Measurements from ENCODE around the gene MAMDC4. TPM values are rescaled to one million over a fixed set of nuclear protein-coding genes. Genes with fewer than 3 reads are reported as not detected.
"Not testable (repeated sequence)": the region's sequence is repeated elsewhere in the genome, so short reads cannot be mapped to it uniquely, and the experiment has no call there.

MAMDC4 gene
- total RNA-seq, 1 donor = 0.81 TPM

GRCh38 chr9:136875155-136875554 is 23.0 kb downstream of the MAMDC4 start:
- H3K4me3 ChIP-seq (ENCODE audit: low read depth, low read length) = no peak overlapping the region
- TF ChIP-seq, protein P1, sequence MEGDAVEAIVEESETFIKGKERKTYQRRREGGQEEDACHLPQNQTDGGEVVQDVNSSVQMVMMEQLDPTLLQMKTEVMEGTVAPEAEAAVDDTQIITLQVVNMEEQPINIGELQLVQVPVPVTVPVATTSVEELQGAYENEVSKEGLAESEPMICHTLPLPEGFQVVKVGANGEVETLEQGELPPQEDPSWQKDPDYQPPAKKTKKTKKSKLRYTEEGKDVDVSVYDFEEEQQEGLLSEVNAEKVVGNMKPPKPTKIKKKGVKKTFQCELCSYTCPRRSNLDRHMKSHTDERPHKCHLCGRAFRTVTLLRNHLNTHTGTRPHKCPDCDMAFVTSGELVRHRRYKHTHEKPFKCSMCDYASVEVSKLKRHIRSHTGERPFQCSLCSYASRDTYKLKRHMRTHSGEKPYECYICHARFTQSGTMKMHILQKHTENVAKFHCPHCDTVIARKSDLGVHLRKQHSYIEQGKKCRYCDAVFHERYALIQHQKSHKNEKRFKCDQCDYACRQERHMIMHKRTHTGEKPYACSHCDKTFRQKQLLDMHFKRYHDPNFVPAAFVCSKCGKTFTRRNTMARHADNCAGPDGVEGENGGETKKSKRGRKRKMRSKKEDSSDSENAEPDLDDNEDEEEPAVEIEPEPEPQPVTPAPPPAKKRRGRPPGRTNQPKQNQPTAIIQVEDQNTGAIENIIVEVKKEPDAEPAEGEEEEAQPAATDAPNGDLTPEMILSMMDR (IDR thresholded peaks at IDR 0.05; ENCODE audit: insufficient read depth, low read length) = no peak
- no peak for DNase-seq (ENCODE audit: low read depth)

DNA sequence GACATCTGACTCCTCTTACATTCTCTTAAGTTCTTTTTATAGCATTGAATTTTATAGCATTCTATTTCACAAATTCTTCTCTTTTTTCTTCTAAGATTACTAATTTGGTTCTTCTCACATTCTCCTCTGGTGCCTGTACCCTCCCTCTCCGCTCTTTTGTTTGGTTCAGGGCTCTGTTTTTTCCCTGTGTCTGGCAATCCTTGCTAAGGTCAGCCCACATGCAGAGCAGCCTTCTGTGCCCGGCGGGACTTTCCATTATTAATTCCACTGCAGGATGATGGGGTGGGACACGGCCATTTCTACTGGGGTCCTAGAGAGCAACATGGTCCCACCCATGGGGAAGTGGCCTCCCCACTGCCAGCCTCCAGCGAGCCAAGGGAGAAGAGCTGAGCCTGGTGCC is 24.3 kb downstream of the MAMDC4 start:
- TF ChIP-seq, protein P1 (IDR thresholded peaks at IDR 0.05; ENCODE audit: insufficient read depth, low read length) = no peak
- DNase-seq (ENCODE audit: low read depth) = no peak
- H3K4me3 ChIP-seq (ENCODE audit: low read depth, low read length) = no peak overlapping the region

DNA sequence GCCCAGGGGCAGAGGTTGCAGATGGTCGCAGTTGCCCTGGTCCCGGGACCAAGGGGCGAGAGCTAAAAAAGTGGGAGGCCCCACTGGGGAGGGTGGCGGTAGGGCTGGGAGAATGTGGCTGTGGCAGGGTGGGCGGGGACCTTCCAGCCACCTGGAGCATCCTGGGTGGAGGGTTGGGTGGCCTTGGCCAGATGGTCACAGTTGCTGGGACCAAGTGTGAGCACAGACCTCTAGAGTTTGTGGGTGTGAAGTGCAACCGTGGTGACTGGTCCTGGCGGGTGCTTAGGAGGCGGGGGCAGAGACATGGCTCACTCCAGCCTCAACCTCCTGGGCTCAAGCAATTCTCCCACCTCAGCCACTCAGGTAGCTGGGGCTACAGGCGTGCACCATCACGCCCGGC is 28.5 kb downstream of the MAMDC4 start:
- no peak overlapping the region for H3K4me3 ChIP-seq (ENCODE audit: low read depth, low read length)
- DNase-seq (ENCODE audit: low read depth) = no peak
- TF ChIP-seq, protein P1 (IDR thresholded peaks at IDR 0.05; ENCODE audit: insufficient read depth, low read length) = no peak

GRCh38 chr9:136881691-136882108 is 29.6 kb downstream of the MAMDC4 start:
- peak; percentile 56 for DNase-seq (ENCODE audit: low read depth)
- H3K4me3 ChIP-seq (ENCODE audit: low read depth, low read length) = no peak overlapping the region
- TF ChIP-seq, protein P1 (IDR thresholded peaks at IDR 0.05; ENCODE audit: insufficient read depth, low read length) = no peak

DNA sequence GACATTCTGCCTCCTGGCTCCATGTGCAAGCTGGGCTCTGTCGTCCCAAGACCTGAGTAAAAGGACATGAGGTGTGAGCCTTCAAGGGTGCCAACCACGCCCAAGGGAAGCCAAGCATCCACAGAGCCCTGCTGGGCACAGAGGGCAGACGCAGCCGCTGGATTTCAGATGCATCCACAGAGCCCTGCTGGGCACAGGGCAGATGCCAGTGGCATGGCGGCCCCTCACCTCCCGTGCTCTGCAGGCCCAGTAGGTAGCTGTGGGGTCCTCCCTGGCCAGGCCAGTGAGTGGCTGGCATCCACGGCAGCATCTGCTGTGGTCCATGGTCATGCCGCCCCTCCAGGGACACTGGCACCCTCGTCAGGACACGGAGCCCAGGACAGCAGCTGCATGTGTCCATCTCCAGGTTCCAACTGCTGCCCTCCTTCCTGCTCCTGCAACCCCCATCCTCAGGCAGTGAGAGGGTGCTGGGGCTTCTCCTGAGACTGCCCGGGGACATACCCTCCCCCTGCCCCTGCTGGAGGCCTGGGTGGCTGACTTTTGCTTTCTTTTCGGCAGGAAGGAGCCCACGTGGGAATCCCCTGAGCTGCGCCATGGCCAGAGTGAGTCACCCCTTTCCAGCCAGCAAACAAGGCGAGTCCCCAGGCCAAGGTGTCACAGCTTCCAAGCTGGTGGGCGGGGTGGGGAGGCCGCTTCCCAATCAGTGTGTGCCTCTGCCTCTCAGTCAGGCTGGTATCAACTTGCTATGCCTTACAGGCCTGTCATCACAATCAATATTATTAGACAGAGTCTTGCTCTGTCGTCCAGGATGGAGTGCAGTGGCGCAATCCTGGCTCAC is 30.2 kb downstream of the MAMDC4 start:
- peak overlapping the region; percentile 25 for H3K4me3 ChIP-seq (ENCODE audit: low read depth, low read length)
- DNase-seq (ENCODE audit: low read depth) = peak; percentile 75
- TF ChIP-seq, protein P1 (IDR thresholded peaks at IDR 0.05; ENCODE audit: insufficient read depth, low read length) = peak; percentile 15

DNA sequence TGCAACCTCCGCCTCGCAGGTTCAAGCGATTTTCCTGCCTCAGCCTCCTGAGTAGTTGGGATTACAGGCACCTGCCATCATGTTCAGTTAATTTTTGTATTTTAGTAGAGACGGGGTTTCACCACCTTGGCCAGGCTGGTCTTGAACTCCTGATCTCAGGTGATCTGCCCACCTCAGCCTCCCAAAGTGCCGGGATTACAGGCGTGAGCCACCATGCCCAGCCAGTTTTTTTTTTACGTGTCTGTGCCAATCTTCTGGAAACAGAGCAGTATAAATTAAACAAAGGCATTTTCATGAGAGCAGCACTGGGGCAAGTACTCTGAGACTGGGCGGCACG is 30.8 kb downstream of the MAMDC4 start:
- H3K4me3 ChIP-seq (ENCODE audit: low read depth, low read length); DNase-seq (ENCODE audit: low read depth): not testable (repeated sequence)

DNA sequence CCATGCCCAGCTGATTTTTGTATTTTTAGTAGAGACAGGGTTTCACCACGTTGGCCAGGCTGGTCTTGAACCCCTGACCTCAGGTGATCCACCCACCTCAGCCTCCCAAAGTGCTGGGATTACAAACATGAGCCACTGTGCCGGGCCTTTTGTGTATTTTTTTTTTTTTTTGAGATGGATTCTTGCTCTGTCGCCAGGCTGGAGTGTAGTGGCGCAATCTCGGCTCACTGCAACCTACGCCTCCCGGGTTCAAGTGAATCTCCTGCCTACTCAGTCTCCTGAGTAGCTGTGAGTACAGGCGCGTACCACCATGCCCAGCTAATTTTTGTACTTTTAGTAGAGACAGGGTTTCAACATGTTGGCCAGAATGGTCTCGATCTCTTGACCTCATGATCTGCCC is 31.5 kb downstream of the MAMDC4 start:
- H3K4me3 ChIP-seq (ENCODE audit: low read depth, low read length); DNase-seq (ENCODE audit: low read depth): not testable (repeated sequence)

- peak within 1 kb of the TSS; percentile 78 for H3K4me3 ChIP-seq (ENCODE audit: low read depth, low read length)
- DNase-seq (ENCODE audit: low read depth) = peak; percentile 99
- TF ChIP-seq, protein P1 (IDR thresholded peaks at IDR 0.05; ENCODE audit: insufficient read depth, low read length) = no peak
These were observed 33.9 kb downstream of the MAMDC4 start, which contains the start of gene TRAF2 for GRCh38 chr9:136885950-136886578. Gene TRAF2, plus strand, starts transcription at chr9:136886516. Its CDS starts 12,225 bp downstream, at chr9:136898741.
